ENCODE measurements around the gene MINDY4. TPM values are rescaled to one million over a fixed set of nuclear protein-coding genes. Genes with fewer than 3 reads are reported as not detected.

MINDY4 gene
- total RNA-seq, 1 donor from 2014 or later: 4.1 TPM

- Mint-ChIP-seq H3K4me3 (ENCODE audit: unreplicated experiment) (no peak overlapping the region), H3K36me3 (ENCODE audit: low read depth, unreplicated experiment) (peaks cover 20% of the 10 kb centered on the region), H3K27me3 (ENCODE audit: low read depth, unreplicated experiment) (peaks cover 5% of the 10 kb centered on the region), H3K27ac (ENCODE audit: unreplicated experiment) (no peak overlapping the region), H3K4me1 (ENCODE audit: low read depth, unreplicated experiment) (peaks cover 9% of the 10 kb centered on the region), H3K9me3 (ENCODE audit: unreplicated experiment) (peaks cover 7% of the 10 kb centered on the region)
- Histone ChIP-seq H3K4me1 (ENCODE audit: insufficient read depth, low read length) (no peaks in the 10 kb centered on the region), H3K79me2 (ENCODE audit: insufficient read depth, low read length) (no peaks in the 10 kb centered on the region), H3K9me3 (ENCODE audit: insufficient read depth, low read depth, low read length) (no peaks in the 10 kb centered on the region), H3K4me3 (ENCODE audit: insufficient read depth, low read depth, low read length) (no peak overlapping the region), H3K4me2 (ENCODE audit: low read length) (no peak overlapping the region), H3K27me3 (ENCODE audit: insufficient read depth, low read length) (no peaks in the 10 kb centered on the region), H3K27ac (ENCODE audit: low read depth, low read length) (no peak overlapping the region), H3K36me3 (ENCODE audit: insufficient read depth, low read length) (no peaks in the 10 kb centered on the region), H2AFZ (ENCODE audit: low read depth, low read length) (no peak overlapping the region), H3K9ac (ENCODE audit: low read length) (no peak overlapping the region), H4K20me1 (ENCODE audit: insufficient read depth, low read length) (no peaks in the 10 kb centered on the region)
- FAIRE-seq (no peak), DNase-seq (ENCODE audit: low read depth) (no peak)
- TF ChIP-seq EZH2 (IDR thresholded peaks at IDR 0.05; ENCODE audit: insufficient read depth, low read length): no peak
- TF ChIP-seq, protein P1, sequence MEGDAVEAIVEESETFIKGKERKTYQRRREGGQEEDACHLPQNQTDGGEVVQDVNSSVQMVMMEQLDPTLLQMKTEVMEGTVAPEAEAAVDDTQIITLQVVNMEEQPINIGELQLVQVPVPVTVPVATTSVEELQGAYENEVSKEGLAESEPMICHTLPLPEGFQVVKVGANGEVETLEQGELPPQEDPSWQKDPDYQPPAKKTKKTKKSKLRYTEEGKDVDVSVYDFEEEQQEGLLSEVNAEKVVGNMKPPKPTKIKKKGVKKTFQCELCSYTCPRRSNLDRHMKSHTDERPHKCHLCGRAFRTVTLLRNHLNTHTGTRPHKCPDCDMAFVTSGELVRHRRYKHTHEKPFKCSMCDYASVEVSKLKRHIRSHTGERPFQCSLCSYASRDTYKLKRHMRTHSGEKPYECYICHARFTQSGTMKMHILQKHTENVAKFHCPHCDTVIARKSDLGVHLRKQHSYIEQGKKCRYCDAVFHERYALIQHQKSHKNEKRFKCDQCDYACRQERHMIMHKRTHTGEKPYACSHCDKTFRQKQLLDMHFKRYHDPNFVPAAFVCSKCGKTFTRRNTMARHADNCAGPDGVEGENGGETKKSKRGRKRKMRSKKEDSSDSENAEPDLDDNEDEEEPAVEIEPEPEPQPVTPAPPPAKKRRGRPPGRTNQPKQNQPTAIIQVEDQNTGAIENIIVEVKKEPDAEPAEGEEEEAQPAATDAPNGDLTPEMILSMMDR (IDR thresholded peaks at IDR 0.05; ENCODE audit: insufficient read depth, low read depth, low read length): no peak
These were observed 99.8 kb downstream of the MINDY4 start for GRCh38 chr7:30870821-30871518.

- Histone ChIP-seq H3K9me3 (ENCODE audit: insufficient read depth, low read depth, low read length) (no peaks in the 10 kb centered on the region), H3K4me2 (ENCODE audit: low read length) (no peak overlapping the region), H3K79me2 (ENCODE audit: insufficient read depth, low read length) (no peaks in the 10 kb centered on the region), H4K20me1 (ENCODE audit: insufficient read depth, low read length) (no peaks in the 10 kb centered on the region), H2AFZ (ENCODE audit: low read depth, low read length) (no peak overlapping the region), H3K27me3 (ENCODE audit: insufficient read depth, low read length) (no peaks in the 10 kb centered on the region), H3K27ac (ENCODE audit: low read depth, low read length) (no peak overlapping the region), H3K36me3 (ENCODE audit: insufficient read depth, low read length) (no peaks in the 10 kb centered on the region), H3K4me3 (ENCODE audit: insufficient read depth, low read depth, low read length) (no peak overlapping the region), H3K9ac (ENCODE audit: low read length) (no peak overlapping the region), H3K4me1 (ENCODE audit: insufficient read depth, low read length) (no peaks in the 10 kb centered on the region)
- Mint-ChIP-seq H3K4me1 (ENCODE audit: low read depth, unreplicated experiment) (peaks cover 9% of the 10 kb centered on the region), H3K27ac (ENCODE audit: unreplicated experiment) (no peak overlapping the region), H3K9me3 (ENCODE audit: unreplicated experiment) (peaks cover 7% of the 10 kb centered on the region), H3K4me3 (ENCODE audit: unreplicated experiment) (no peak overlapping the region), H3K27me3 (ENCODE audit: low read depth, unreplicated experiment) (peaks cover 2% of the 10 kb centered on the region), H3K36me3 (ENCODE audit: low read depth, unreplicated experiment) (peaks cover 18% of the 10 kb centered on the region)
- DNase-seq (ENCODE audit: low read depth): no peak
- FAIRE-seq: no peak
- TF ChIP-seq EZH2 (IDR thresholded peaks at IDR 0.05; ENCODE audit: insufficient read depth, low read length): no peak
- TF ChIP-seq, protein P1 (IDR thresholded peaks at IDR 0.05; ENCODE audit: insufficient read depth, low read depth, low read length): no peak
These were observed 100.4 kb downstream of the MINDY4 start for GRCh38 chr7:30871655-30872054.

- no peak for DNase-seq (ENCODE audit: low read depth)
These were observed 102.0 kb downstream of the MINDY4 start for GRCh38 chr7:30873207-30873606.

More at GRCh38 chr7:30873207-30873606, 102.0 kb downstream of the MINDY4 start:
- Histone ChIP-seq H3K36me3 (ENCODE audit: insufficient read depth, low read length) (no peaks in the 10 kb centered on the region), H3K9me3 (ENCODE audit: insufficient read depth, low read depth, low read length) (no peaks in the 10 kb centered on the region), H3K27me3 (ENCODE audit: insufficient read depth, low read length) (no peaks in the 10 kb centered on the region), H3K4me3 (ENCODE audit: insufficient read depth, low read depth, low read length) (no peak overlapping the region), H4K20me1 (ENCODE audit: insufficient read depth, low read length) (no peaks in the 10 kb centered on the region), H3K9ac (ENCODE audit: low read length) (no peak overlapping the region), H3K79me2 (ENCODE audit: insufficient read depth, low read length) (no peaks in the 10 kb centered on the region), H3K27ac (ENCODE audit: low read depth, low read length) (no peak overlapping the region), H3K4me2 (ENCODE audit: low read length) (no peak overlapping the region), H3K4me1 (ENCODE audit: insufficient read depth, low read length) (no peaks in the 10 kb centered on the region), H2AFZ (ENCODE audit: low read depth, low read length) (no peak overlapping the region)
- H3K4me1 Mint-ChIP-seq (ENCODE audit: low read depth, unreplicated experiment): peaks cover 4% of the 10 kb centered on the region
- H3K9me3 Mint-ChIP-seq (ENCODE audit: unreplicated experiment): peaks cover 3% of the 10 kb centered on the region
- TF ChIP-seq EZH2 (IDR thresholded peaks at IDR 0.05; ENCODE audit: insufficient read depth, low read length): no peak
- TF ChIP-seq, protein P1 (IDR thresholded peaks at IDR 0.05; ENCODE audit: insufficient read depth, low read depth, low read length): no peak
- H3K4me3 Mint-ChIP-seq (ENCODE audit: unreplicated experiment): no peak overlapping the region
- no peak overlapping the region for H3K27ac Mint-ChIP-seq (ENCODE audit: unreplicated experiment)
- peaks cover 15% of the 10 kb centered on the region for H3K36me3 Mint-ChIP-seq (ENCODE audit: low read depth, unreplicated experiment)
- no peak for FAIRE-seq
- H3K27me3 Mint-ChIP-seq (ENCODE audit: low read depth, unreplicated experiment): peaks cover 2% of the 10 kb centered on the region
